ENCODE results near the gene MYH9.

DNA sequence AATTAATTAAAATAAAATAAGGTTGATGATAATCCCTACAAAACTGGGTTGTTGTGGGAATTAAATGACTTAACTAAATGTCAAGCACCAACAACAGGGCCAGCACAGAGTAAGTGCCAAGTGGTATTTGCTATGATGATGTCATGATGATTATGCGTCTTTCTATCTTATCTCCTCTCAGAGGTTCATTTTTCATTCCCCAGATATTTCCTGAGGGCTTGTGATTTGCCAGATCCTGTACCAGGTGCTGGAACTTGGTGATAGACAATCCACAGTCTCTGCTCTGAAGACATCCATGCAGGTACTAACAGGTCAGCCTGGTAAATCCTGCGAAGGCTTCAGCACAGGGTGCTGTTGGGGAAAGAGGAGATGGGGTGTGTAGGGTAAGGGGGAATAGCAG lies 8.1 kb upstream of the MYH9 start:
- TF ChIP-seq, protein P1, sequence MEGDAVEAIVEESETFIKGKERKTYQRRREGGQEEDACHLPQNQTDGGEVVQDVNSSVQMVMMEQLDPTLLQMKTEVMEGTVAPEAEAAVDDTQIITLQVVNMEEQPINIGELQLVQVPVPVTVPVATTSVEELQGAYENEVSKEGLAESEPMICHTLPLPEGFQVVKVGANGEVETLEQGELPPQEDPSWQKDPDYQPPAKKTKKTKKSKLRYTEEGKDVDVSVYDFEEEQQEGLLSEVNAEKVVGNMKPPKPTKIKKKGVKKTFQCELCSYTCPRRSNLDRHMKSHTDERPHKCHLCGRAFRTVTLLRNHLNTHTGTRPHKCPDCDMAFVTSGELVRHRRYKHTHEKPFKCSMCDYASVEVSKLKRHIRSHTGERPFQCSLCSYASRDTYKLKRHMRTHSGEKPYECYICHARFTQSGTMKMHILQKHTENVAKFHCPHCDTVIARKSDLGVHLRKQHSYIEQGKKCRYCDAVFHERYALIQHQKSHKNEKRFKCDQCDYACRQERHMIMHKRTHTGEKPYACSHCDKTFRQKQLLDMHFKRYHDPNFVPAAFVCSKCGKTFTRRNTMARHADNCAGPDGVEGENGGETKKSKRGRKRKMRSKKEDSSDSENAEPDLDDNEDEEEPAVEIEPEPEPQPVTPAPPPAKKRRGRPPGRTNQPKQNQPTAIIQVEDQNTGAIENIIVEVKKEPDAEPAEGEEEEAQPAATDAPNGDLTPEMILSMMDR (IDR thresholded peaks at IDR 0.05): no peak
- TF ChIP-seq POLR2A (IDR thresholded peaks at IDR 0.05): no peak

Measured in Peyer's patch (tissue), 4 donors.